Bronchial epithelial cell (primary cell): ENCODE measurements around the gene FAM240B. TPM values are rescaled to one million over a fixed set of nuclear protein-coding genes. Genes with fewer than 3 reads are reported as not detected.

Source experiments
- DNase-seq: peaks from one replicate; pipeline ENCODE4 v3.0.0-alpha.2; 2010; ENCODE audit warnings: low read depth
- FAIRE-seq: peaks from 2 replicates; lab custom pipeline; 2011; peaks lifted over from hg19 to GRCh38; lab: Jason Lieb, UNC
- H3K27me3 ChIP-seq: 2 replicates; pipeline ENCODE4 v1.5.1; 2011; ENCODE audit warnings: low read length; ENCODE audit not compliant: control insufficient read depth, insufficient read depth
- H3K36me3 ChIP-seq: 2 replicates; pipeline ENCODE4 v1.5.1; 2011; ENCODE audit warnings: low read length; ENCODE audit not compliant: control insufficient read depth, insufficient read depth
- H3K4me3 ChIP-seq: 2 replicates; pipeline ENCODE4 v1.5.1; 2011; ENCODE audit warnings: mild to moderate bottlenecking, low read depth, low read length, control low read depth
- total RNA-seq: library from RNA; depleted of rRNA; stranded (reverse); fragments of >200 nt; gene quantifications from 2 replicates; pipeline ENCODE4 v1.2.1, GENCODE V29; 2014
- TF ChIP-seq, protein P1 (sequence below): IDR thresholded peaks from 2 replicates; pipeline ENCODE4 v1.5.1; 2011; ENCODE audit warnings: mild to moderate bottlenecking, moderate library complexity, low read length, control low read depth, inconsistent platforms; ENCODE audit not compliant: insufficient read depth, severe bottlenecking

The FAM240B gene
- total RNA-seq: not detected in 2 replicates

DNA sequence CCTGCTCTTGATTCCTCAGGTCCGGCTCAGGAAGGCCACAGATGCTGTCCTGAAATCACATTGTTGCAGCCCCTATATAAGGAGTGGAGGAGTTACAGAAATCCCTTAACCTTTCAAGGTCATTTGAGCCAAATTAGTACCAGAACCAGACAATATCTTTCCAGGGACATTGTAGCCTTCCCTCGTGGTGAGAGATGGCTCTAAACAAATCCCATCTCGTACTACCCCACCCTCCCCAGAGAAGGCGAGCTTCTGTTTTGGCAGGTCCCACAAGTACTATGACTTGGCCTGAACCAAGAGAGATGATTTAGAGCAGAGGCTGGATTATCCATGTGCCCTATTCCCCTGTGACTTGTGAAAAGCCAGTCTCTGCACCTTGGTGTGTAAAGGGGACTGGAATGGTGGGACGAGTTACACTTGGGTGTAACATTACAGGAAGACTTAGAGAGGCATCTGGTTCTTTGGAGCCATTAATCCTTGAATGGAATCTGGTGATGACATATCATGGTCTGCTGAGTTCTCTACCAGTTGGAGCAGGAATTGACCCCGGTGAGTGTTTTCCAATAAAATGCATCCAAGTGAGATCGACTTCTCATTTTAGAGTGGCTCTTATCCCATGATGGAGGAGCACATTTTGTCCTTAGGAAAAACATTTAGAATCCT is at the start of gene FAM240B:
FAM240B (minus strand) TSS at position 51 of the 663 bp plus-strand sequence. CDS start 16,134 bp downstream, outside the sequence.
- FAIRE-seq (peak; percentile 7), DNase-seq (no peak)
- TF ChIP-seq, protein P1, sequence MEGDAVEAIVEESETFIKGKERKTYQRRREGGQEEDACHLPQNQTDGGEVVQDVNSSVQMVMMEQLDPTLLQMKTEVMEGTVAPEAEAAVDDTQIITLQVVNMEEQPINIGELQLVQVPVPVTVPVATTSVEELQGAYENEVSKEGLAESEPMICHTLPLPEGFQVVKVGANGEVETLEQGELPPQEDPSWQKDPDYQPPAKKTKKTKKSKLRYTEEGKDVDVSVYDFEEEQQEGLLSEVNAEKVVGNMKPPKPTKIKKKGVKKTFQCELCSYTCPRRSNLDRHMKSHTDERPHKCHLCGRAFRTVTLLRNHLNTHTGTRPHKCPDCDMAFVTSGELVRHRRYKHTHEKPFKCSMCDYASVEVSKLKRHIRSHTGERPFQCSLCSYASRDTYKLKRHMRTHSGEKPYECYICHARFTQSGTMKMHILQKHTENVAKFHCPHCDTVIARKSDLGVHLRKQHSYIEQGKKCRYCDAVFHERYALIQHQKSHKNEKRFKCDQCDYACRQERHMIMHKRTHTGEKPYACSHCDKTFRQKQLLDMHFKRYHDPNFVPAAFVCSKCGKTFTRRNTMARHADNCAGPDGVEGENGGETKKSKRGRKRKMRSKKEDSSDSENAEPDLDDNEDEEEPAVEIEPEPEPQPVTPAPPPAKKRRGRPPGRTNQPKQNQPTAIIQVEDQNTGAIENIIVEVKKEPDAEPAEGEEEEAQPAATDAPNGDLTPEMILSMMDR: no peak
- Histone ChIP-seq H3K4me3 (no peak within 1 kb of the TSS), H3K36me3 (no peaks in the 10 kb centered on the region), H3K27me3 (no peaks in the 10 kb centered on the region)

DNA sequence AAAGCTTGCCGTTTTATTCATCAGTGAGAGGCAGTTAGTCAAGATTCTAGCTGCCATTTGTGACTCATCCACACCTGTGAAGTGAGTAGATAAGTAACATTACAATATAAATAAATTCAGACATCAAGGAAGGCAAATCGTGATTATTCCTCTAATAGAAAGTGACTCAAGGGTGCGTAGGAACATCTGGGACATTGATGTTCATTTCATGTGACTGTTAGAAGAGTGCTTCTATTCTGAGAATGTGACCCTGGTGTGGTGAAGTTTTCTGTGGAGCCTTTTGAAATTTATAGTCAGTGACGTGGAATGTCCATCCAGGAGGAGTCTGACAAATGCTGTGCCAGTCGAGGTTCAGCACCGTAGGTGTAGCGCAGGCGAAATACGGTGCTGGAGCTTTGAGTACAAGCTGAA is 48.4 kb upstream of the FAM240B start:
- no peak overlapping the region for H3K4me3 ChIP-seq
- peak; percentile 61 for DNase-seq
- H3K36me3 ChIP-seq: no peaks in the 10 kb centered on the region
- H3K27me3 ChIP-seq: no peaks in the 10 kb centered on the region
- TF ChIP-seq, protein P1: no peak
- FAIRE-seq: no peak

DNA sequence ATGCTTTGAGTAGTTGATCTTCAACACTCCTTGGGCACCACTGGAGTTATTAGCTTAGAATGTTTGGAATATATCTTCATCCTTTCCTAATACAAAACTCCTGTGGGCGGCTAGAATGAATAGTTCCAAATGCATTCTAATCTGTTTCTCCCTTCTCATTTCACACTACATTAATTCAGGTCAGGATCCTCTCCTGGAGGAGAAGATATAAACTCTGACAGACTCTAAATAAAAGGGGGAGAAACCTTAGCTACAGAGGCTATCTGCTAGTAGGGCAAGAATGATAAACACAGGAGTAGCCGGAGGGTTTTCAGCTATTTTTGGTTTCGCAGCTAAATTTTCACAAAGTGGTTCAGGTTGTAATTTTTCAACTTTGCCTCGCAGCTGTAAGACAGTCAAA is 45.2 kb upstream of the FAM240B start:
- DNase-seq: no peak
- TF ChIP-seq, protein P1: no peak
- no peak for FAIRE-seq
- no peaks in the 10 kb centered on the region for H3K27me3 ChIP-seq
- H3K36me3 ChIP-seq: no peaks in the 10 kb centered on the region
- no peak overlapping the region for H3K4me3 ChIP-seq

DNA sequence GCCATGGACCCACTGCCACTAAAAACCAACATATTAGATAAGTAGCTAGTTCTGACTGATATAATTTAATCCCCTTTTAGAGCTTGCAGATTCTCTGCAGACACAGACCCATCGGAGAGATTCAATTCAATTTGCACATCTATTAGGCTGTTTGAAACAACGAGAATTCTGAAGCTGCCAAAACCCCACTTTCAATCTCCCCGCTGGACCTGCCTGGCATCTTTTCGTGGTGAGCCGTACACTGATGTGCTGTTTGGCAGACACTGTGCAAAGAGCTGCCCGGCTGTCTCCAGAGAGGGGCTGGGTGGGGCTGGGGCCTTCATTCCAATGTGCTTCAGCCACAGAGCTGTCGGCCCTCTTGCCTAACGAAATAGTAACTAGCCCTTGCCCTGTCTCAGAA is 42.1 kb upstream of the FAM240B start:
- FAIRE-seq: no peak

DNA sequence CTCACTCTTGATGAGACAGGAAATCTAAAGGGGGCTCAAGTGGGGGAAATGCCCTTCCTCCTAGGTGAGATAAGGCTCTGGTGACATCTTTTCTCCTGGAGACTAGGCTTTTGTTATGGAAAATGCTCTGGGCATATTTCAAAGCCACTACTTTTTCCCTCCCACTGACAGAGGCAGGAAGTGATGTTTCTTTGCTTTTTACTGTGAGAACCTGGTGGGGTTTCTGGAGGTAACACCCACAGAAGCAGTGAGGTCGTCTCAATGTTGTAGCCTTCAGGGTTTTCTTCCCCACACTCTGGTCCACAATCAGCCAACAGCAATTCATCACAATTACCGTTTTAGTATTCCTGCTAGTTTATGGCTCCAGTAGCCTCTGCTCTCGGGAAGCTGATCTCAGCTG is 41.4 kb upstream of the FAM240B start:
- H3K4me3 ChIP-seq: no peak overlapping the region
- TF ChIP-seq, protein P1: no peak
- no peak for FAIRE-seq
- H3K36me3 ChIP-seq: no peaks in the 10 kb centered on the region
- DNase-seq: no peak
- no peaks in the 10 kb centered on the region for H3K27me3 ChIP-seq

More for the DNA sequence above, 42.1 kb upstream of the FAM240B start:
- no peak overlapping the region for H3K4me3 ChIP-seq
- H3K27me3 ChIP-seq: no peaks in the 10 kb centered on the region
- TF ChIP-seq, protein P1: no peak
- H3K36me3 ChIP-seq: no peaks in the 10 kb centered on the region
- no peak for DNase-seq

DNA sequence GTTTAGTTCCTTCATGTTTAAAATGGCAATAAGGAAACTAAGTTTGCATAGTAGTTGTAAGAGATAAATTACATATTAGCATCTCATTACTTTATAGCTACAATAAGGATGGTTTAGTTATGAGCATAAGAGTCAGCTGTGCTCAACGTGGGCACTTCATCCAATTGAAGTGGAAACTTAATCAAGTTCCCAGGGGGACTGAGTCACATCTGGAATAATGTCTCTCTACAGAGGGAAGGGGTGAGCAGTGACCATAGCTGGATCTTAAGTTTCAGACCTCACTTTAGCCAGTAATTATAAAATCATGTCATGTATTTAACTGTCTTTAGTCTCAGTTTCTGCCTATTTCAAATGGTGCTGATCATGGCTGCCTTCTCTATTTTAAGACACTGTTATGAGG is 36.8 kb upstream of the FAM240B start:
- DNase-seq (no peak), FAIRE-seq (no peak)
- Histone ChIP-seq H3K36me3 (no peaks in the 10 kb centered on the region), H3K27me3 (peaks cover 2% of the 10 kb centered on the region), H3K4me3 (no peak overlapping the region)
- TF ChIP-seq, protein P1: no peak
